Activated CD4-positive, alpha-beta T cell treated with anti-CD3 and anti-CD28 coated beads, Interleukin-2, Interleukin-4, amounts not matched to agents 100 ng/mL and 50 ng/mL, durations not matched to agents 16 hours and 8 hours (primary cell): ENCODE measurements around the gene AFDN.
"Not testable (repeated sequence)": the region's sequence is repeated elsewhere in the genome, so short reads cannot be mapped to it uniquely, and the experiment has no call there.

Experiments used
- DNase-seq: peaks from one replicate; pipeline ENCODE4 v3.0.0-alpha.2; 2020; ENCODE audit warnings: low spot score

Gene AFDN

GRCh38 chr6:167984144-167984719 is 157.5 kb downstream of the AFDN start:
- DNase-seq = no peak

- no peak for DNase-seq
Observed at GRCh38 chr6:167984876-167985604, 158.3 kb downstream of the AFDN start.

- DNase-seq = no peak
Observed at GRCh38 chr6:167985911-167986595, 159.3 kb downstream of the AFDN start.

GRCh38 chr6:167987396-167988153 is 160.9 kb downstream of the AFDN start:
- DNase-seq = no peak

- no peak for DNase-seq
Observed at GRCh38 chr6:167988154-167988495, 161.4 kb downstream of the AFDN start.

GRCh38 chr6:167988945-167989841 is 162.5 kb downstream of the AFDN start:
- no peak for DNase-seq

GRCh38 chr6:167990016-167990945 is 163.6 kb downstream of the AFDN start:
- DNase-seq = no peak

- DNase-seq = no peak
Observed at GRCh38 chr6:167993169-167993568, 166.5 kb downstream of the AFDN start.

- DNase-seq = no peak
Observed at GRCh38 chr6:167993831-167994230, 167.1 kb downstream of the AFDN start.

GRCh38 chr6:167995302-167995701 is 168.6 kb downstream of the AFDN start:
- no peak for DNase-seq

GRCh38 chr6:167995731-167996151 is 169.0 kb downstream of the AFDN start:
- no peak for DNase-seq

GRCh38 chr6:167996424-167997199 is 169.9 kb downstream of the AFDN start:
- DNase-seq = no peak

GRCh38 chr6:167997642-167998041 is 170.9 kb downstream of the AFDN start, which contains the start of gene KIF25:
TSS of gene KIF25 (plus strand) at chr6:167997671. CDS start at chr6:168029586, 31,915 bp downstream.
- no peak for DNase-seq

- no peak for DNase-seq
Observed at GRCh38 chr6:167998215-167998614, 171.5 kb downstream of the AFDN start.

GRCh38 chr6:168000198-168001028 is 173.7 kb downstream of the AFDN start:
- no peak for DNase-seq

GRCh38 chr6:168001029-168001332 is 174.3 kb downstream of the AFDN start:
- DNase-seq = no peak

GRCh38 chr6:168001514-168001913 is 174.8 kb downstream of the AFDN start:
- DNase-seq = not testable (repeated sequence)

GRCh38 chr6:168002804-168003203 is 176.1 kb downstream of the AFDN start:
- DNase-seq = no peak

- no peak for DNase-seq
Observed at GRCh38 chr6:168004023-168004422, 177.3 kb downstream of the AFDN start.
